ENCODE measurements around the gene SLC10A7.

SLC10A7 gene

DNA sequence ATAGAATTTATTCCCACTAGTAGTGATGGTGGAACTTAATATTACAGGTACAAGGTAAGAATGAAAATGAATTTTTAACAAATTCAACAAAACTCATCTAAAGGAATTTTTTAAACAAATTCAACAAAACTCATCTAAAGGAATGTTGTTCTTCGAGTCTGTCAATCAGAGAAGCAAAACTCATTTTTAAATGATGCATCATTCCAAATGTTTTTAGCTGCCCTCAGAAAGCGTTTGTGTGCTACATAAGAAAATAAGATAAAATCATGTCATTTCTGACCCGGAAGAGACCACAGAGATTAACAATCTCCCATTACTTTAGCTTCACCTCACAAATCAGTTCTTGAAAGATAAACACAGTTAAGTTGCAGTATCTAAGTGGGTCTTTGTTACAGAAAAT is 178.0 kb downstream of the SLC10A7 start:
- DNase-seq: no peak

GRCh38 chr4:146343199-146343598 is 178.5 kb downstream of the SLC10A7 start:
- peak in 1 of 2 experiments; percentile 8 for DNase-seq

DNA sequence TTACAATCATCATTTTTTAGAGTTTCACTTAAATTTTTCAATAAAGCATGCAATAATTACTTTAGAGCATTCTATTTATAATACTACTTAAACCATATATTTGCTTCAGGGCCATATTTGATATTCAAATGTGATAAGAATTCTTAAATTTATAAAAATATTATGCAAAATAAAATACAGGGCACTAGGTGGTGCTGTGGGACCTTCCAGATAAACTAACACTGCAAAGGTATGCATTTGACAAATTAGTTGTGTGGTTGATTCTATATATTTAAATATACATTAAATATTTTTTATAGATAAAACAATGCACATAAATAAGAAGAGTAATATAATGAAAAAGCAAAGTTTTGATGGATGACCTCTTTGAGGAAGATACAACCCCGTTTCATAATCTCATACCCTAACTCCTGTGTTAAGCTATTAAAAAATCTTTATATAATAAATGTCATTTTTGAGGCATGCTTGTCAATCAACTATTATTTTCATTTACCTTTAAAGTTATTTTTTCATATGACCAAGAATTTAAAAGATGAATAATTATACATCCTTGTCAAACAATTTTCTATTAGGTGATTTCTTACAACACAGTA is 179.0 kb downstream of the SLC10A7 start:
- DNase-seq: peak; percentile 48 to 60

DNA sequence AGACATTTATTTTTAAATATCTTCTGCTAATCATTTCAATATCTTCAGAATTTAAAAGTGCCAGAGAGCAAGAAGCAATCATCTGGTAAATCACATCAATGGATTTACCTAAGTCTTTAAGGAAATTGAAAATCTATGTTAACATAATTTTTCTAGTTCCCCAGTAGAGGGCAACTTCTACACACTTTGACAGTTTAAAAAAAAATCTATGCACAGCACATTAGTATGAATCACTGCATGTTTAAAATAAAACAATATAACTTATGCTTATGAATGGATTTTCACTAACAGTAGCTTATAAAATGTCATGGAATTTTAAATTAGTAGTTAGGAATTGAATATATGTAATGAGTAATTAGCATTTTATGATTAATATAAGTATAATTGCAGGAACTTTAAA is 180.9 kb downstream of the SLC10A7 start:
- peak; percentile 45 to 58 for DNase-seq

DNA sequence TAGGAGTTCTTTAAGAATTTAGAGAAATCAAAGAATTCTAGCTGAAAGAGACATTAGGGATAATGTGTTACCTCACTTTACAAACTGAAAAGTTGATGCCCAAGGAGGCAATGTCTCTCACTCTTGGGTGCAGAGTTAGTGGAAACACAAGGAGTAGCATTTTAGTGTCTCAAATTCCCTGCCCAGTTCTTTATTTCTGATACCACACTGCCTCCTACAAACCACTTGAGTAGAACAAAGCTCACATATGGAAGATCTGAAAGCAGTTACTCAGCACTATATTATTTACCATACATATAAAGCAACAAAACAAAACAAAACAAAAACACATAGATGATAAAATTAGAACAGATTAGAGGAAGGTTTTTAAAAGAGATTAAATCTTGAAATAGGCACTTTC is 183.2 kb downstream of the SLC10A7 start:
- DNase-seq: no peak

DNA sequence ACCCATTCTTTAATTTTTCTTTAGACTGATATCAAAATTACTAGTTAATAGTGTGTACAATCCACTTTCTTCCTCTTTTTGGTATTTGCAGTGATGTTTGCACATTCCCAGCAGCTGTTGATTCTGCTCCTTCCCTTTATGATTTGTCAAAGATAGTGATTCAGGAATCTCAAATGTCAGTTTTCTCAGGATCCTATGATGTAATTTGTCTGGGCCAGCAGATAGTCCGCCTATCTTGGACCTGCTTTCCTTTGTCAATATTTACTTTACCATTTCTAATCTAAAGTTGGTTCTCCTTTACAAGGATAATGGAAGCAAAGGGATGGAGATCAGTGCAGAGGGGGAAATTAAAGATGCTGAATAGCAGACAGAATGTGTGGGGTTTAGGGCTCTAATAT is 185.3 kb downstream of the SLC10A7 start:
- DNase-seq: no peak

DNA sequence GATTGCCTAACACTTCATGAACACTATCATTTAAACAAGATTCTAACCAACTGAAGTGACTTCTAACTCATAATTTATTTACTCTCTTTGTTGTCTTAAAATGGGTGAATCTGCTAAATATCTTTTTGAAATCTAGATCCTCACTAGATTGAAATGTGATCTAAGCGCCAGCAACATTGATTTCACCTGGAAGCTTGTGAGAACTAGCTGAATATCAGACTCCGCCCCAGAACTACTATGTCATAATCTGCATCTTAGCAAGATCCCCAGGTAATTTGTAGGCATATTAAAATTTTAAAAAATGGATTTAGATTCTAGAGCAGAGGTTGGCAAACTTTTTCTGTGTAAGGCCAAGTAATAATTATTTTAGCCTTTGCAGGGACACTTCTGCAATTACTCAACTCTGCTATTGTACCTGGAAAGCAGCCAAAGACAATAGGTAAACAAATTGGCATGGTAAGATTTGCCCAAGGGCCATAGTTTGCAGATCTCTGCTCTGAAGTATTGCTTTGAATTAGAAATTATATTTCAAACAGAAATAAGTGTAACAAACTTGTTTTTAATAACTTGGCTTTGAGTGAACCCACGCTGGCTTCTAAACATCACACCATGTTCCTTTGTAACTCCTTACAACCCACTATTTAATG is 185.9 kb downstream of the SLC10A7 start:
- DNase-seq: no peak

GRCh38 chr4:146334862-146335449 is 186.8 kb downstream of the SLC10A7 start:
- DNase-seq: no peak

DNA sequence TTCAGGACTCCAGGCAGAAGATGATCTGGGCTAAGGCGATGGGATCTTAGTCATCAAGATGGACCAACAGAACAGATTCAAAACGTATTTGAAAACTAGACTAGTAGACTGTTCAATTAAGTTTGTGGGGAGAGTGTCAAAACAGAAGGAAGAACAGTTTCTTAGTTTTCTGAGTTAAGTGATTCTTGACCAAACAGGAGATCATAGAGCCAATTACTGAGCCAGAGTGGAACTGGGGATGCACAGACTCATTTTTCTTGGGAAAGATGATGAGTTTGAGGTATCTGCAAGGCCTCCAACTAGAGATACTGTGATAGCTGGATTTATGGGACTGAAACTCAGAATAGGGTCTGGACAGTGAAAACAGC is 187.9 kb downstream of the SLC10A7 start:
- no peak for DNase-seq

- DNase-seq: peak; percentile 4 to 34
Observed at GRCh38 chr4:146333187-146333894, 188.4 kb downstream of the SLC10A7 start.

GRCh38 chr4:146330392-146330791 is 191.3 kb downstream of the SLC10A7 start:
- peak; percentile 15 for DNase-seq

- DNase-seq: no peak
Observed at GRCh38 chr4:146329050-146329716, 192.6 kb downstream of the SLC10A7 start.

DNA sequence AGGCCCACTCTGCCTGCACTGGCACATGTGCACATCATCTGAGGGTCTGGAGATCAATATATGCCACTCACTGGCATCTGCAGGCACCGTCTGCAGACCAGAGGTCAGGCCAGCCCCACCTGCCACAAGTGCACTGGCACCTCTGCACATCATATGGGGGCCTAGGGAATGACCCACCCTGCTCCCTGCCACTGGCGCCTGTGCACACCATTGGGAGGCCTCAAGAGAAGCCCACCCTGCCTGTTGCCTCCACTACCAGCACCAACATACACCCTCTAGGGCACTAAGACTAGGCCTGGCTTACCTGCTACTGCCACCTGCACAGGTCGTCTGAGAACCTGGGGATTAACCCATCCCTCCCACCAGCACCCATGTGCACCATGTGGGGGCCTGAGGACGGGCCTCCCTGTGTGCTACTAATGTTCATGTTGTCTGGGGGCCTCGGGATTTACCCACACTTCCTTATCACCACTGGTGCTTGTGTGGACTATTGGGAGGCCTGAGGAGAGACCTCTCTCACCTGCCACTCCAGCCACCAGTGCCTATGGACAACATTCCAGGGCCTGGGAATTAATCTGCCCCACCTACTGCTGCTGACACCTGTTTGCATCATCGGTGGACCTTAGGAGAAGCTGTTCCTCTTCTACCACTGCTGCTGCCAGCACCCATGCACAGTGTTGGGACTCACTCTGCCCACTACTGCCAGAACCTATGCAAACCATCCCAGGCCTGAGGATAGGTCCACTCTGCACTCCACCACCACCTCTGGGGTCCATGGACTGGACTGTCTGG is 193.7 kb downstream of the SLC10A7 start:
- DNase-seq: no peak

DNA sequence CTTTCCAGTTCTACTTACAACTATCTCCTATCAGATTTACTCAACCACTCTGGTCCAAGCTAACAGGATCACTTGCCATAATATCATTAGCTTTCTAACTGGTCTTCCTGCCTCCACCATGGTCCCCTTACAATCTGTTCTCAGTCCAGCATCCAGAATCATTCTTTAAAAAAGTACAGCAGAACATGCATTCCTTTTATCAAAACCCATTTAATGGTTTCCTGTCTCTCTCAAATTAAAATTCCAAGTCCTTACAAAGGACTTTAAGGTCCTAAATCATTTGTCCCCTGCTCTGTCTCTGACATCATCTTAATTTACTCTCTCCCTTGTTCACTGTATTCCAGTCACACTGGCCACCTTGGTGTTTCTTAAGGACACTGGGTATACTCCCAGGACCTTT is 202.8 kb downstream of the SLC10A7 start:
- no peak for DNase-seq

- no peak for DNase-seq
Observed at GRCh38 chr4:146317783-146318182, 204.0 kb downstream of the SLC10A7 start.

DNA sequence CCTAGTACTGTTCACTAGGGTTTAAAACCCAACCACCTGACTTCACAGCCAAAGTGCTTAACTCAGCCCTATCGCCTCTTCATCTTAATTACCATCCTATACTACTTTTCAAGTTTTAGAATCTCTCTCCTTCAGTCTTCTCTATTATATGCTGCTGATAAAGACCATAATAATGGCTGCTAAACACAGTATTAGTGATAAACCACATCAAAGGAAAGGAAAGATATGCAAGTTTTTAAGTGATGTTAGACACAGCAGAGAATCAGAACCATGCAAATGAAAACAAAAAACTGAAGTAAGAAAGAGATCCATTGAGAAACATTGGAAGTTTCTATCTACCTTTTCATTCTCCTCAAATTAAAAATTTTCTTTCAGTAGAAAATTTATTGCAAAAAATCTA is 206.6 kb downstream of the SLC10A7 start:
- DNase-seq: no peak

- no peak for DNase-seq
Observed at GRCh38 chr4:146311238-146311970, 210.3 kb downstream of the SLC10A7 start.

GRCh38 chr4:146310319-146311021 is 211.3 kb downstream of the SLC10A7 start:
- no peak for DNase-seq

GRCh38 chr4:146308951-146309350 is 212.8 kb downstream of the SLC10A7 start:
- DNase-seq: no peak

DNA sequence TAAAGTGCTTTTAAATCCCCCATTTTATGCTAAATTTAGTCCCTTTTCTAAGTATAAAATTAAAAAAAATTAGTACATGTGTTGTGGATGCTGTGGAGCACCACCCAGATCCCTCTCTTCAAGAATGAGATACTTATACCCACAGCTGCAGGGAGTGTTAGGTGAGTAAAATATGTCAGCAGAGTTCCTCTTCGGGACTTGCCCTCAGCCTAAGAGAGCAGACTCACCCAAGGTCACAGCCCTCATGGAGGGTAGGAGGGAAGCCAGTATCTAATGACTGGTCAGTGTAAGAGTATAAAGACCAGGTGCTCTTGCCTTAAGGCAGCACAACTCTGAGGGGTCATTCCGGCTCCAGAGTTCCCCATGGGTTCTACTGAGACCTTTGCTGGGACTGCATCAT is 218.9 kb downstream of the SLC10A7 start:
- DNase-seq: no peak

- no peak for DNase-seq
Observed at GRCh38 chr4:146299607-146300006, 222.1 kb downstream of the SLC10A7 start.
